ENCODE data around the gene ATG16L1.

ATG16L1 gene

GRCh38 chr2:233250985-233251305 is 528 bp upstream of the ATG16L1 start:
- peaks cover 26 to 62% of the 10 kb centered on the region in 2 experiments for H3K4me1 ChIP-seq (ENCODE audit: control insufficient read depth in 1 of 2, insufficient read depth in 1 of 2, low read depth in 1 of 2, low read length in 1 of 2)
- no peaks in the 10 kb centered on the region for H3K36me3 ChIP-seq
- H3K27me3 ChIP-seq, result no peaks in the 10 kb centered on the region
- peak overlapping the region; percentile 79 to 99 for H3K4me3 ChIP-seq (ENCODE audit: low read depth in 1 of 2, low read length in 1 of 2)
- H3K9me3 ChIP-seq, result no peaks in the 10 kb centered on the region
- TF ChIP-seq CTCF (IDR thresholded peaks at IDR 0.05), result no peak
- H3K27ac ChIP-seq, result peak overlapping the region; percentile 90

GRCh38 chr2:233252227-233252626 is 754 bp downstream of the ATG16L1 start:
- Histone ChIP-seq H3K4me3 (ENCODE audit: low read depth in 1 of 2, low read length in 1 of 2) (peak overlapping the region; percentile 79 to 99), H3K4me1 (ENCODE audit: control insufficient read depth in 1 of 2, insufficient read depth in 1 of 2, low read depth in 1 of 2, low read length in 1 of 2) (peaks cover 26 to 60% of the 10 kb centered on the region in 2 experiments), H3K27me3 (no peaks in the 10 kb centered on the region), H3K27ac (peak overlapping the region; percentile 90), H3K9me3 (no peaks in the 10 kb centered on the region), H3K36me3 (peaks cover 7% of the 10 kb centered on the region)
- TF ChIP-seq CTCF (IDR thresholded peaks at IDR 0.05), result no peak

- TF ChIP-seq CTCF (IDR thresholded peaks at IDR 0.05), result no peak
- H3K27ac ChIP-seq, result no peak overlapping the region
- H3K4me3 ChIP-seq (ENCODE audit: low read depth in 1 of 2, low read length in 1 of 2), result no peak overlapping the region
- peaks cover 28% of the 10 kb centered on the region for H3K36me3 ChIP-seq
- H3K4me1 ChIP-seq (ENCODE audit: control insufficient read depth in 1 of 2, insufficient read depth in 1 of 2, low read depth in 1 of 2, low read length in 1 of 2), result peaks cover 18 to 45% of the 10 kb centered on the region in 2 experiments
- no peaks in the 10 kb centered on the region for H3K9me3 ChIP-seq
- no peaks in the 10 kb centered on the region for H3K27me3 ChIP-seq
Measured at GRCh38 chr2:233255151-233255550, 3.7 kb downstream of the ATG16L1 start.

- H3K9me3 ChIP-seq, result no peaks in the 10 kb centered on the region
- H3K4me3 ChIP-seq (ENCODE audit: low read depth in 1 of 2, low read length in 1 of 2), result no peak overlapping the region
- no peaks in the 10 kb centered on the region for H3K27me3 ChIP-seq
- H3K36me3 ChIP-seq, result peaks cover 36% of the 10 kb centered on the region
- no peak for TF ChIP-seq CTCF (IDR thresholded peaks at IDR 0.05)
- H3K27ac ChIP-seq, result no peak overlapping the region
- peaks cover 18 to 40% of the 10 kb centered on the region in 2 experiments for H3K4me1 ChIP-seq (ENCODE audit: control insufficient read depth in 1 of 2, insufficient read depth in 1 of 2, low read depth in 1 of 2, low read length in 1 of 2)
Measured at GRCh38 chr2:233256048-233256447, 4.6 kb downstream of the ATG16L1 start.

GRCh38 chr2:233258211-233258610 is 6.7 kb downstream of the ATG16L1 start:
- peaks cover 58% of the 10 kb centered on the region for H3K36me3 ChIP-seq
- H3K27me3 ChIP-seq, result no peaks in the 10 kb centered on the region
- H3K4me3 ChIP-seq (ENCODE audit: low read depth in 1 of 2, low read length in 1 of 2), result no peak overlapping the region
- H3K4me1 ChIP-seq (ENCODE audit: control insufficient read depth in 1 of 2, insufficient read depth in 1 of 2, low read depth in 1 of 2, low read length in 1 of 2), result peaks cover 4 to 28% of the 10 kb centered on the region in 2 experiments
- H3K9me3 ChIP-seq, result no peaks in the 10 kb centered on the region
- TF ChIP-seq CTCF (IDR thresholded peaks at IDR 0.05), result no peak
- H3K27ac ChIP-seq, result peak overlapping the region; percentile 33

GRCh38 chr2:233259730-233260129 is 8.3 kb downstream of the ATG16L1 start:
- Histone ChIP-seq H3K4me3 (ENCODE audit: low read depth in 1 of 2, low read length in 1 of 2) (no peak overlapping the region), H3K4me1 (ENCODE audit: control insufficient read depth in 1 of 2, insufficient read depth in 1 of 2, low read depth in 1 of 2, low read length in 1 of 2) (peaks cover 3 to 17% of the 10 kb centered on the region in 2 experiments), H3K27ac (no peak overlapping the region), H3K36me3 (peaks cover 73% of the 10 kb centered on the region), H3K9me3 (no peaks in the 10 kb centered on the region), H3K27me3 (no peaks in the 10 kb centered on the region)
- TF ChIP-seq CTCF (IDR thresholded peaks at IDR 0.05), result no peak
